K562 (cell line): ENCODE results near the gene KLHL41. TPM values are rescaled to one million over a fixed set of nuclear protein-coding genes. Genes with fewer than 3 reads are reported as not detected.

Source experiments
- CXXC5 ChIP-seq: fragments of 250-450 bp; sonication (Bioruptor Pico); IDR thresholded peaks from 2 replicates; pipeline ENCODE4 v1.8.0; 2022; ENCODE audit warnings: inconsistent platforms, mild to moderate bottlenecking, moderate library complexity
- FUS ChIP-seq: fragments of 200-400 bp; formaldehyde crosslinking; optimal IDR thresholded peaks from 2 replicates; pipeline ENCODE3; 2017; ENCODE audit warnings: low read depth, low read length
- HDAC8 ChIP-seq: fragments of 450-650 bp; IDR thresholded peaks from 2 replicates; pipeline ENCODE4 v1.6.1; 2016; ENCODE audit warnings: mild to moderate bottlenecking, missing genetic modification characterization, moderate library complexity, missing compliant biosample characterization
- HNRNPL ChIP-seq: fragments of 200-400 bp; formaldehyde crosslinking; IDR thresholded peaks from 2 replicates; pipeline ENCODE4 v1.6.1; 2017; ENCODE audit warnings: low read depth, mild to moderate bottlenecking, low read length
- KAT8 ChIP-seq: fragments of 450-650 bp; IDR thresholded peaks from 2 replicates; pipeline ENCODE4 v1.6.1; 2016; ENCODE audit warnings: low read depth, mild to moderate bottlenecking
- KLF16 ChIP-seq: IDR thresholded peaks from 2 replicates; pipeline ENCODE4 v1.6.1; 2016; ENCODE audit warnings: antibody characterized with exemption
- MECOM ChIP-seq: fragments of 250-450 bp; sonication (Bioruptor Pico); IDR thresholded peaks from 2 replicates; pipeline ENCODE4 v1.8.0; 2022; ENCODE audit warnings: inconsistent platforms
- NFRKB ChIP-seq: fragments of 450-650 bp; IDR thresholded peaks from 2 replicates; pipeline ENCODE4 v1.6.1; 2016; ENCODE audit warnings: low read depth
- POU5F1 ChIP-seq: fragments of 150-350 bp; IDR thresholded peaks from 2 replicates; pipeline ENCODE4 v1.6.1; 2014; ENCODE audit warnings: borderline replicate concordance, low read length, low read depth, mild to moderate bottlenecking; ENCODE audit not compliant: partially characterized antibody
- XRCC5 ChIP-seq: fragments of 200-400 bp; formaldehyde crosslinking; IDR thresholded peaks from 2 replicates; pipeline ENCODE4 v1.6.1; 2017; ENCODE audit warnings: low read depth, mild to moderate bottlenecking, low read length
- ZNF253 ChIP-seq: fragments of 250-450 bp; sonication (Bioruptor Pico); conservative IDR thresholded peaks from 2 replicates; pipeline ENCODE4 v1.6.1; 2021; ENCODE audit warnings: mild to moderate bottlenecking
- ZNF583 ChIP-seq: fragments of 250-450 bp; sonication (Bioruptor Pico); IDR thresholded peaks from 2 replicates; pipeline ENCODE4 v1.4.0; 2020
- ZNF644 ChIP-seq: fragments of 200-800 bp; sonication (Bioruptor generic); IDR thresholded peaks from 2 replicates; pipeline ENCODE4 v1.6.1; 2016; ENCODE audit warnings: low read depth, missing genetic modification characterization, missing compliant biosample characterization
- ZNF707 ChIP-seq: fragments of 250-450 bp; sonication (Bioruptor Pico); conservative IDR thresholded peaks from 2 replicates; pipeline ENCODE4 v1.8.0; 2022; ENCODE audit warnings: inconsistent platforms, mild to moderate bottlenecking, moderate library complexity
- ZNF778 ChIP-seq: fragments of 450-650 bp; formaldehyde crosslinking; IDR thresholded peaks from 2 replicates; pipeline ENCODE4 v1.4.0; 2020; ENCODE audit warnings: mild to moderate bottlenecking, moderate library complexity
- polyA plus RNA-seq, 8 experiments: library from polyadenylated mRNA; depleted of rRNA in 4 of 8; stranded (reverse) in 5 of 8; unstranded in 3 of 8; fragments of >200 nt; fragmentation: Nextera tagmentation in 2 of 8; fragmentation: Illumina TruSeq in 1 of 8; extraction: Ambion mirVana in 2 of 8; extraction: Trizol in 1 of 8; gene quantifications; 2 replicates each; pipeline versions ENCODE4 v1.2.1 to v1.2.3, GENCODE V29; 2011 to 2014; ENCODE audit warnings: inconsistent platforms in 1 of 8, missing spikeins in 1 of 8
- total RNA-seq, 7 experiments: library from RNA; depleted of rRNA in 6 of 7; stranded (reverse); fragments of >200 nt in 6 of 7; fragmentation: Illumina TruSeq in 2 of 7; extraction: Trizol in 2 of 7; gene quantifications; 2 replicates each; pipeline versions ENCODE4 v1.2.1 to v1.2.3, GENCODE V29; 2011 to 2021; ENCODE audit warnings: low replicate concordance in 1 of 7
- TF ChIP-seq, protein P1 (sequence below): sonication (generic); formaldehyde crosslinking; IDR thresholded peaks from 2 replicates; pipeline ENCODE4 v1.9.0; 2022; ENCODE audit warnings: mild to moderate bottlenecking, missing genetic modification reagents
- TF ChIP-seq, protein P2 (sequence below): sonication (generic); formaldehyde crosslinking; IDR thresholded peaks from 2 replicates; pipeline ENCODE4 v1.8.0; 2022; ENCODE audit warnings: mild to moderate bottlenecking, missing genetic modification reagents
- TF ChIP-seq, protein P3 (sequence below): fragments of 450-650 bp; IDR thresholded peaks from 2 replicates; pipeline ENCODE4 v1.6.1; 2016; ENCODE audit warnings: mild to moderate bottlenecking, moderate library complexity

Gene KLHL41
- total and polyA plus RNA-seq, 9 of the 15 experiments (the other 6 are each of a cell fraction or from before 2014, with no cell fraction given): 0.05 to 1.5 (median 0.09) TPM

DNA sequence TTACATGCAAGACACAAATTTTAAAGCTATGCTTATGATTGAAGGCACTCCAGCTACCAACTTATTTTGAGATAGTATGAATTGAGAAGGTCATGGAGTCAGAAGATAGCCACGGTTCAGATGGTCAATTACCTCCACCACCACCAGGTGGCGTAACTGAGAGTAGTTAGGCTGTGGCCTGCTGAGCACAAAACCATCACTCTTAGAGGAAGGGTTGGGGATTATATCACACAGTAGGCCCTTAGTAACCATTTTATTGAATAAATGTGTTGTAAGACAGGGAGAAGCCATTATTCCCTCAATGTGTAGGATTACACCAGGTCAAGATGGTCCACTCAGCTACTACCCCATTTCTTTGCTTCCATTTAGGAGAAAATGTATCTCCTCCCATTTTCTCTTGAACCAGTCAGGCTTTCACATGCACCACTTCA, 18.8 kb downstream of the KLHL41 start (continued):
- no peak for TF ChIP-seq NFRKB
- TF ChIP-seq, protein P1, sequence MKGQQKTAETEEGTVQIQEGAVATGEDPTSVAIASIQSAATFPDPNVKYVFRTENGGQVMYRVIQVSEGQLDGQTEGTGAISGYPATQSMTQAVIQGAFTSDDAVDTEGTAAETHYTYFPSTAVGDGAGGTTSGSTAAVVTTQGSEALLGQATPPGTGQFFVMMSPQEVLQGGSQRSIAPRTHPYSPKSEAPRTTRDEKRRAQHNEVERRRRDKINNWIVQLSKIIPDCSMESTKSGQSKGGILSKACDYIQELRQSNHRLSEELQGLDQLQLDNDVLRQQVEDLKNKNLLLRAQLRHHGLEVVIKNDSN (CRISPR knock-in tag): no peak
- TF ChIP-seq POU5F1: no peak
- TF ChIP-seq KLF16: no peak
- TF ChIP-seq, protein P2, sequence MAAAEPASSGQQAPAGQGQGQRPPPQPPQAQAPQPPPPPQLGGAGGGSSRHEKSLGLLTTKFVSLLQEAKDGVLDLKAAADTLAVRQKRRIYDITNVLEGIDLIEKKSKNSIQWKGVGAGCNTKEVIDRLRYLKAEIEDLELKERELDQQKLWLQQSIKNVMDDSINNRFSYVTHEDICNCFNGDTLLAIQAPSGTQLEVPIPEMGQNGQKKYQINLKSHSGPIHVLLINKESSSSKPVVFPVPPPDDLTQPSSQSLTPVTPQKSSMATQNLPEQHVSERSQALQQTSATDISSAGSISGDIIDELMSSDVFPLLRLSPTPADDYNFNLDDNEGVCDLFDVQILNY (CRISPR knock-in tag): no peak
- TF ChIP-seq ZNF583 (CRISPR knock-in tag): no peak
- no peak for TF ChIP-seq CXXC5
- TF ChIP-seq HNRNPL: no peak
- TF ChIP-seq ZNF644 (tag): no peak
- no peak for TF ChIP-seq ZNF253 (CRISPR knock-in tag)
- 0 out of 2 replicates have a peak, but pooled peaks have one; percentile 8 for TF ChIP-seq MECOM (CRISPR knock-in tag)
- no peak for TF ChIP-seq XRCC5
- no peak for TF ChIP-seq ZNF778
- TF ChIP-seq KAT8: no peak
- no peak for TF ChIP-seq FUS
- TF ChIP-seq HDAC8 (tag): no peak
- TF ChIP-seq, protein P3, sequence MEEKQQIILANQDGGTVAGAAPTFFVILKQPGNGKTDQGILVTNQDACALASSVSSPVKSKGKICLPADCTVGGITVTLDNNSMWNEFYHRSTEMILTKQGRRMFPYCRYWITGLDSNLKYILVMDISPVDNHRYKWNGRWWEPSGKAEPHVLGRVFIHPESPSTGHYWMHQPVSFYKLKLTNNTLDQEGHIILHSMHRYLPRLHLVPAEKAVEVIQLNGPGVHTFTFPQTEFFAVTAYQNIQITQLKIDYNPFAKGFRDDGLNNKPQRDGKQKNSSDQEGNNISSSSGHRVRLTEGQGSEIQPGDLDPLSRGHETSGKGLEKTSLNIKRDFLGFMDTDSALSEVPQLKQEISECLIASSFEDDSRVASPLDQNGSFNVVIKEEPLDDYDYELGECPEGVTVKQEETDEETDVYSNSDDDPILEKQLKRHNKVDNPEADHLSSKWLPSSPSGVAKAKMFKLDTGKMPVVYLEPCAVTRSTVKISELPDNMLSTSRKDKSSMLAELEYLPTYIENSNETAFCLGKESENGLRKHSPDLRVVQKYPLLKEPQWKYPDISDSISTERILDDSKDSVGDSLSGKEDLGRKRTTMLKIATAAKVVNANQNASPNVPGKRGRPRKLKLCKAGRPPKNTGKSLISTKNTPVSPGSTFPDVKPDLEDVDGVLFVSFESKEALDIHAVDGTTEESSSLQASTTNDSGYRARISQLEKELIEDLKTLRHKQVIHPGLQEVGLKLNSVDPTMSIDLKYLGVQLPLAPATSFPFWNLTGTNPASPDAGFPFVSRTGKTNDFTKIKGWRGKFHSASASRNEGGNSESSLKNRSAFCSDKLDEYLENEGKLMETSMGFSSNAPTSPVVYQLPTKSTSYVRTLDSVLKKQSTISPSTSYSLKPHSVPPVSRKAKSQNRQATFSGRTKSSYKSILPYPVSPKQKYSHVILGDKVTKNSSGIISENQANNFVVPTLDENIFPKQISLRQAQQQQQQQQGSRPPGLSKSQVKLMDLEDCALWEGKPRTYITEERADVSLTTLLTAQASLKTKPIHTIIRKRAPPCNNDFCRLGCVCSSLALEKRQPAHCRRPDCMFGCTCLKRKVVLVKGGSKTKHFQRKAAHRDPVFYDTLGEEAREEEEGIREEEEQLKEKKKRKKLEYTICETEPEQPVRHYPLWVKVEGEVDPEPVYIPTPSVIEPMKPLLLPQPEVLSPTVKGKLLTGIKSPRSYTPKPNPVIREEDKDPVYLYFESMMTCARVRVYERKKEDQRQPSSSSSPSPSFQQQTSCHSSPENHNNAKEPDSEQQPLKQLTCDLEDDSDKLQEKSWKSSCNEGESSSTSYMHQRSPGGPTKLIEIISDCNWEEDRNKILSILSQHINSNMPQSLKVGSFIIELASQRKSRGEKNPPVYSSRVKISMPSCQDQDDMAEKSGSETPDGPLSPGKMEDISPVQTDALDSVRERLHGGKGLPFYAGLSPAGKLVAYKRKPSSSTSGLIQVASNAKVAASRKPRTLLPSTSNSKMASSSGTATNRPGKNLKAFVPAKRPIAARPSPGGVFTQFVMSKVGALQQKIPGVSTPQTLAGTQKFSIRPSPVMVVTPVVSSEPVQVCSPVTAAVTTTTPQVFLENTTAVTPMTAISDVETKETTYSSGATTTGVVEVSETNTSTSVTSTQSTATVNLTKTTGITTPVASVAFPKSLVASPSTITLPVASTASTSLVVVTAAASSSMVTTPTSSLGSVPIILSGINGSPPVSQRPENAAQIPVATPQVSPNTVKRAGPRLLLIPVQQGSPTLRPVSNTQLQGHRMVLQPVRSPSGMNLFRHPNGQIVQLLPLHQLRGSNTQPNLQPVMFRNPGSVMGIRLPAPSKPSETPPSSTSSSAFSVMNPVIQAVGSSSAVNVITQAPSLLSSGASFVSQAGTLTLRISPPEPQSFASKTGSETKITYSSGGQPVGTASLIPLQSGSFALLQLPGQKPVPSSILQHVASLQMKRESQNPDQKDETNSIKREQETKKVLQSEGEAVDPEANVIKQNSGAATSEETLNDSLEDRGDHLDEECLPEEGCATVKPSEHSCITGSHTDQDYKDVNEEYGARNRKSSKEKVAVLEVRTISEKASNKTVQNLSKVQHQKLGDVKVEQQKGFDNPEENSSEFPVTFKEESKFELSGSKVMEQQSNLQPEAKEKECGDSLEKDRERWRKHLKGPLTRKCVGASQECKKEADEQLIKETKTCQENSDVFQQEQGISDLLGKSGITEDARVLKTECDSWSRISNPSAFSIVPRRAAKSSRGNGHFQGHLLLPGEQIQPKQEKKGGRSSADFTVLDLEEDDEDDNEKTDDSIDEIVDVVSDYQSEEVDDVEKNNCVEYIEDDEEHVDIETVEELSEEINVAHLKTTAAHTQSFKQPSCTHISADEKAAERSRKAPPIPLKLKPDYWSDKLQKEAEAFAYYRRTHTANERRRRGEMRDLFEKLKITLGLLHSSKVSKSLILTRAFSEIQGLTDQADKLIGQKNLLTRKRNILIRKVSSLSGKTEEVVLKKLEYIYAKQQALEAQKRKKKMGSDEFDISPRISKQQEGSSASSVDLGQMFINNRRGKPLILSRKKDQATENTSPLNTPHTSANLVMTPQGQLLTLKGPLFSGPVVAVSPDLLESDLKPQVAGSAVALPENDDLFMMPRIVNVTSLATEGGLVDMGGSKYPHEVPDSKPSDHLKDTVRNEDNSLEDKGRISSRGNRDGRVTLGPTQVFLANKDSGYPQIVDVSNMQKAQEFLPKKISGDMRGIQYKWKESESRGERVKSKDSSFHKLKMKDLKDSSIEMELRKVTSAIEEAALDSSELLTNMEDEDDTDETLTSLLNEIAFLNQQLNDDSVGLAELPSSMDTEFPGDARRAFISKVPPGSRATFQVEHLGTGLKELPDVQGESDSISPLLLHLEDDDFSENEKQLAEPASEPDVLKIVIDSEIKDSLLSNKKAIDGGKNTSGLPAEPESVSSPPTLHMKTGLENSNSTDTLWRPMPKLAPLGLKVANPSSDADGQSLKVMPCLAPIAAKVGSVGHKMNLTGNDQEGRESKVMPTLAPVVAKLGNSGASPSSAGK: no peak
- no peak for TF ChIP-seq ZNF707 (CRISPR knock-in tag)
